Globus pallidus (tissue), 1 donor: Measurements from ENCODE around the gene RAB5B.
"Not testable (repeated sequence)": the region's sequence is repeated elsewhere in the genome, so short reads cannot be mapped to it uniquely, and the experiment has no call there.

Experiments
- DNase-seq: peaks from one replicate; pipeline ENCODE4 v3.0.0-alpha.2; 2015; ENCODE audit warnings: low spot score

The RAB5B gene

GRCh38 chr12:55940065-55940732 lies 33.7 kb upstream of the RAB5B start:
- DNase-seq = peak; percentile 83

- DNase-seq = no peak
Observed at GRCh38 chr12:55942055-55942454, 31.8 kb upstream of the RAB5B start.

GRCh38 chr12:55942577-55943136 lies 31.2 kb upstream of the RAB5B start:
- no peak for DNase-seq

- DNase-seq = no peak
Observed at GRCh38 chr12:55946553-55946952, 27.3 kb upstream of the RAB5B start.

GRCh38 chr12:55955344-55955743 lies 18.5 kb upstream of the RAB5B start:
- DNase-seq = no peak

- no peak for DNase-seq
Observed at GRCh38 chr12:55955800-55956508, 17.9 kb upstream of the RAB5B start.

GRCh38 chr12:55957106-55957859 lies 16.6 kb upstream of the RAB5B start:
- no peak for DNase-seq

- no peak for DNase-seq
Observed at GRCh38 chr12:55963760-55964159, 10.1 kb upstream of the RAB5B start.

GRCh38 chr12:55965240-55965639 lies 8.6 kb upstream of the RAB5B start:
- no peak for DNase-seq

- DNase-seq = no peak
Observed at GRCh38 chr12:55965941-55966407, 7.9 kb upstream of the RAB5B start, which contains the start of gene PMEL. Gene PMEL, minus strand, starts transcription at chr12:55966042. Its CDS starts 31 bp downstream, at chr12:55966011.

GRCh38 chr12:55966408-55967281 lies 7.2 kb upstream of the RAB5B start, which contains the start of gene CDK2:
Gene CDK2, plus strand, starts transcription at chr12:55966830. Its CDS starts 179 bp downstream, at chr12:55967009.
- DNase-seq = peak; percentile 82

- DNase-seq = no peak
Observed at GRCh38 chr12:55969356-55969755, 4.5 kb upstream of the RAB5B start.

GRCh38 chr12:55970775-55971174 lies 3.1 kb upstream of the RAB5B start:
- no peak for DNase-seq

GRCh38 chr12:55972042-55972441 lies 1.8 kb upstream of the RAB5B start:
- no peak for DNase-seq

GRCh38 chr12:55972456-55972855 lies 1.4 kb upstream of the RAB5B start:
- DNase-seq = no peak

- DNase-seq = no peak
Observed at GRCh38 chr12:55972911-55973598, 823 bp upstream of the RAB5B start.

GRCh38 chr12:55974308-55974730 lies 441 bp downstream of the RAB5B start:
- DNase-seq = no peak

GRCh38 chr12:55978393-55978792 lies 4.5 kb downstream of the RAB5B start:
- no peak for DNase-seq

- DNase-seq = no peak
Observed at GRCh38 chr12:55979069-55979468, 5.2 kb downstream of the RAB5B start.

- DNase-seq = not testable (repeated sequence)
Observed at GRCh38 chr12:55981882-55982281, 8.0 kb downstream of the RAB5B start.
